Measurements from ENCODE around the gene RAD54L.
"Not testable (repeated sequence)": the region's sequence is repeated elsewhere in the genome, so short reads cannot be mapped to it uniquely, and the experiment has no call there.

RAD54L gene

DNA sequence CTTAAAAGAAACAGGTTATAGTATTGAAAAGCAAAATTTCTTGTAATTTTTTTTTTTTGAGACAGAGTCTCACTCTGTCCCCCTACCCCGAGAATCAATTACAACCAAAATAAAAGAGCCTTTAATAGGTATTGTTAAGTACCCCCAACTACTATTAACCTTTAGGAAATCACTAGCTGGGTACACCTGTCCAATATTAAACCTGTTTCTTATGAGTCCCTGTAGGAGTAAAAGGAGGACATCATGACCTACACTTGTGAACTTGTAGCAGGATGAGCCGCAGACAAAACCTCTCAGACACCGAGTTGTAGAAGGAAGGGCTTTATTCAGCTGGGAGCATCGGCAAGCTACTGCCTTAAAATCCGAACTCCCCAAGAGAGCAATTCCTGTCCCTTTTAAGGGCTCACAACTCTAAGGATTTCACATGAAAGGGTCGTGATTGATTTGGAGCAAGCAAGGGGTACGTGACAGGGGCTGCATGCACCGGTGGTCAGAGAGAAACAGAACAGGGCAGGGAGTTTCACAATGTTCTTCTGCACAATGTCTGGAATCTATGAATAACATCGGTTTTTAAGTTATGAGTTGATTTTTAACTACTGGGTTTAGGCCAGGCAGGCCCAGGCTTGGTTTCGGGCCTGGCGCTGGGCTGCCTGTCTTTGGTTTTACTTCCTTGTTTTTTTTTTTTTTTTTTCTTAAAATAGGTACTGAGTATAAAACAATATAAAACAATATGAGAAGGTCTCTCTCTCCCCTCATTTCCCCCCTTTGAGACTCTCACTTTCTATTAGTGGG, 77.9 kb downstream of the RAD54L start:
- DNase-seq: not testable (repeated sequence)

Data from Kasumi-1 (cell line).